Measurements from ENCODE around the gene NSUN5.

GRCh38 chr7:73328696-73329095 lies 20.1 kb upstream of the NSUN5 start:
- no peak for TF ChIP-seq REST (IDR thresholded peaks at IDR 0.05; ENCODE audit: low read depth)
- no peak for TF ChIP-seq CTCF (IDR thresholded peaks at IDR 0.05 in 2 of 3, conservative IDR thresholded peaks at IDR 0.05 in 1 of 3; ENCODE audit: borderline replicate concordance in 1 of 3, insufficient read depth in 1 of 3, low read depth in 2 of 3, low read length in 2 of 3)
- TF ChIP-seq ATF3 (IDR thresholded peaks at IDR 0.05) = no peak
- TF ChIP-seq ZBTB33 (IDR thresholded peaks at IDR 0.05; ENCODE audit: extremely low read depth, insufficient replicate concordance, low read length) = no peak
- TF ChIP-seq EZH2phosphoT487 (IDR thresholded peaks at IDR 0.05; ENCODE audit: borderline replicate concordance) = no peak
- TF ChIP-seq RAD21 (IDR thresholded peaks at IDR 0.05; ENCODE audit: low read depth) = no peak
- TF ChIP-seq CEBPB (IDR thresholded peaks at IDR 0.05; ENCODE audit: low read depth) = no peak
- TF ChIP-seq SIN3A (IDR thresholded peaks at IDR 0.05; ENCODE audit: low read depth) = no peak
- no peak for TF ChIP-seq MAX (IDR thresholded peaks at IDR 0.05)
- no peak for TF ChIP-seq YY1 (IDR thresholded peaks at IDR 0.05; ENCODE audit: extremely low read depth, insufficient replicate concordance, low read depth, low read length)
- no peak for TF ChIP-seq CBX3 (IDR thresholded peaks at IDR 0.05; ENCODE audit: low read depth)
- no peak for TF ChIP-seq POLR2AphosphoS5 (IDR thresholded peaks at IDR 0.05; ENCODE audit: low read depth, low read length)
- TF ChIP-seq POLR2A (IDR thresholded peaks at IDR 0.05; ENCODE audit: borderline replicate concordance, extremely low read depth, insufficient read depth, insufficient read length) = no peak
- TF ChIP-seq EZH2 (IDR thresholded peaks at IDR 0.05) = no peak

All from HCT116 (cell line).